Endodermal cell (in vitro differentiated cells): Measurements from ENCODE around the gene SNX3. TPM values are rescaled to one million over a fixed set of nuclear protein-coding genes. Genes with fewer than 3 reads are reported as not detected.
A peak's percentile ranks its signal among the peaks of the same experiment; 100 is the strongest.
"Not testable (repeated sequence)": the region's sequence is repeated elsewhere in the genome, so short reads cannot be mapped to it uniquely, and the experiment has no call there.

Experiments used
- DNase-seq: peaks from one replicate; pipeline ENCODE4 v3.0.0-alpha.2; 2017
- H3K27ac ChIP-seq: 2 replicates; pipeline ENCODE4 v1.5.1; 2013; ENCODE audit warnings: mild to moderate bottlenecking, low read depth, low read length, moderate library complexity
- H3K27me3 ChIP-seq: 2 replicates; pipeline ENCODE4 v1.6.1; 2013; ENCODE audit warnings: mild to moderate bottlenecking, low read length, moderate library complexity; ENCODE audit not compliant: insufficient read depth, control insufficient read depth, poor library complexity, severe bottlenecking
- H3K36me3 ChIP-seq: 2 replicates; pipeline ENCODE4 v1.7.0; 2013; ENCODE audit warnings: mild to moderate bottlenecking, low read length, moderate library complexity; ENCODE audit not compliant: control insufficient read depth, insufficient read depth
- H3K4me1 ChIP-seq: one replicate; pipeline ENCODE4 v1.7.0; 2013; ENCODE audit warnings: low read length; ENCODE audit not compliant: control insufficient read depth, insufficient read depth
- H3K4me3 ChIP-seq: 2 replicates; pipeline ENCODE4 v1.5.1; 2013; ENCODE audit warnings: mild to moderate bottlenecking, low read length, moderate library complexity
- H3K9ac ChIP-seq: 2 replicates; pipeline ENCODE4 v1.6.1; 2013; ENCODE audit warnings: mild to moderate bottlenecking, low read length, moderate library complexity; ENCODE audit not compliant: poor library complexity, severe bottlenecking; ENCODE audit errors: extremely low read depth
- H3K9me3 ChIP-seq: 2 replicates; pipeline ENCODE4 v1.6.1; 2013; ENCODE audit warnings: mild to moderate bottlenecking, low read length, moderate library complexity; ENCODE audit not compliant: control insufficient read depth
- H3K27ac Mint-ChIP-seq: 2 replicates; pipeline ENCODE4 v1.8.0; 2020; ENCODE audit warnings: mixed read lengths
- H3K27me3 Mint-ChIP-seq: 2 replicates; pipeline ENCODE4 v1.8.0; 2021; ENCODE audit warnings: mild to moderate bottlenecking, mixed read lengths; ENCODE audit not compliant: insufficient read depth
- H3K36me3 Mint-ChIP-seq: 2 replicates; pipeline ENCODE4 v1.8.0; 2020; ENCODE audit warnings: low read depth, mixed read lengths
- H3K4me1 Mint-ChIP-seq: 2 replicates; pipeline ENCODE4 v1.8.0; 2020; ENCODE audit warnings: mixed read lengths
- H3K4me3 Mint-ChIP-seq: 2 replicates; pipeline ENCODE4 v1.8.0; 2020; ENCODE audit warnings: mild to moderate bottlenecking, moderate library complexity, mixed read lengths
- H3K9me3 Mint-ChIP-seq: 2 replicates; pipeline ENCODE4 v1.8.0; 2020; ENCODE audit warnings: mild to moderate bottlenecking, mixed read lengths
- CTCF ChIP-seq: fragments of 200-600 bp; sonication (generic); conservative IDR thresholded peaks from 2 replicates; pipeline ENCODE4 v1.5.0; 2021; ENCODE audit warnings: antibody characterized with exemption, mild to moderate bottlenecking
- WGBS, 2 experiments: methylation state at CpG; one replicate each; pipeline versions ENCODE4 v1.1.5 to v1.1.7; 2013; ENCODE audit warnings: missing lambda C conversion rate in 2 of 2, mixed read lengths in 1 of 2; ENCODE audit not compliant: insufficient coverage in 1 of 2, insufficient read length in 1 of 2; 5-methylcytosine and 5-hydroxymethylcytosine counted together
- total RNA-seq, 2 donors: library from RNA; stranded (reverse); fragmentation: NEBNext Ultra II Directional in 1 of 2; extraction: Animal tissue kit (Norgen Biotek cat#: 25700) in 1 of 2; gene quantifications; 2 replicates in 1 of 2; 3 replicates in 1 of 2; pipeline ENCODE4 v1.2.1, GENCODE V29; 2021

SNX3 gene
- total RNA-seq, 2 donors from 2014 or later, result 79.2 TPM

- peak within 1 kb of the TSS; percentile 84 for H3K4me3 Mint-ChIP-seq
- Histone ChIP-seq H3K4me1 (no peaks in the 10 kb centered on the region), H3K27me3 (no peaks in the 10 kb centered on the region), H3K36me3 (no peaks in the 10 kb centered on the region), H3K27ac (peak within 1 kb of the TSS; percentile 76), H3K9ac (peak within 1 kb of the TSS; percentile 78), H3K4me3 (peak within 1 kb of the TSS; percentile 97), H3K9me3 (no peaks in the 10 kb centered on the region)
- H3K27ac Mint-ChIP-seq, result peak within 1 kb of the TSS; percentile 95
- no peak for TF ChIP-seq CTCF
- no peaks in the 10 kb centered on the region for H3K9me3 Mint-ChIP-seq
- no peaks in the 10 kb centered on the region for H3K36me3 Mint-ChIP-seq
- no peaks in the 10 kb centered on the region for H3K27me3 Mint-ChIP-seq
- DNase-seq, result peak; percentile 98
- peaks cover 5% of the 10 kb centered on the region for H3K4me1 Mint-ChIP-seq
- 0 to 1% methylated on average over 19 to 46 of the region's 46 CpGs for whole genome bisulfite sequencing, 2 experiments
Observed at GRCh38 chr6:108294727-108295625, 34.1 kb upstream of the SNX3 start, which contains the start of gene AFG1L. AFG1L (plus strand) TSS chr6:108295054; CDS start chr6:108295080, 26 bp downstream.

GRCh38 chr6:108294297-108294726 lies 33.5 kb upstream of the SNX3 start:
- Histone ChIP-seq H3K27me3 (no peaks in the 10 kb centered on the region), H3K9ac (peak overlapping the region; percentile 78), H3K9me3 (no peaks in the 10 kb centered on the region), H3K4me3 (peak overlapping the region; percentile 97), H3K27ac (no peak overlapping the region), H3K36me3 (no peaks in the 10 kb centered on the region), H3K4me1 (no peaks in the 10 kb centered on the region)
- H3K4me3 Mint-ChIP-seq, result peak overlapping the region; percentile 84
- H3K4me1 Mint-ChIP-seq, result peaks cover 5% of the 10 kb centered on the region
- peaks cover 1% of the 10 kb centered on the region for H3K27me3 Mint-ChIP-seq
- no peaks in the 10 kb centered on the region for H3K9me3 Mint-ChIP-seq
- H3K36me3 Mint-ChIP-seq, result no peaks in the 10 kb centered on the region
- WGBS, 2 experiments, result 47 to 48% methylated on average over 11 to 16 of the region's 16 CpGs
- no peak for DNase-seq
- peak overlapping the region; percentile 95 for H3K27ac Mint-ChIP-seq
- TF ChIP-seq CTCF, result no peak

- H3K27me3 ChIP-seq, result no peaks in the 10 kb centered on the region
- no peaks in the 10 kb centered on the region for H3K9me3 ChIP-seq
- H3K27me3 Mint-ChIP-seq, result peaks cover 1% of the 10 kb centered on the region
- H3K4me3 ChIP-seq, result peak overlapping the region; percentile 97
- peaks cover 5% of the 10 kb centered on the region for H3K4me1 Mint-ChIP-seq
- peak; percentile 48 for DNase-seq
- no peaks in the 10 kb centered on the region for H3K4me1 ChIP-seq
- peak overlapping the region; percentile 95 for H3K27ac Mint-ChIP-seq
- no peaks in the 10 kb centered on the region for H3K36me3 ChIP-seq
- H3K4me3 Mint-ChIP-seq, result peak overlapping the region; percentile 84
- no peaks in the 10 kb centered on the region for H3K36me3 Mint-ChIP-seq
- no peaks in the 10 kb centered on the region for H3K9me3 Mint-ChIP-seq
- 91 to 95% methylated on average over 13 to 19 of the region's 19 CpGs for WGBS, 2 experiments
- H3K27ac ChIP-seq, result no peak overlapping the region
- H3K9ac ChIP-seq, result peak overlapping the region; percentile 78
- no peak for TF ChIP-seq CTCF
Observed at GRCh38 chr6:108293527-108294296, 32.9 kb upstream of the SNX3 start.

- H3K27me3 Mint-ChIP-seq, H3K9me3 Mint-ChIP-seq, H3K27me3 ChIP-seq, H3K4me3 ChIP-seq, H3K4me1 Mint-ChIP-seq, DNase-seq, H3K36me3 Mint-ChIP-seq, H3K36me3 ChIP-seq, H3K4me3 Mint-ChIP-seq, H3K4me1 ChIP-seq, H3K9ac ChIP-seq, H3K9me3 ChIP-seq, H3K27ac ChIP-seq, H3K27ac Mint-ChIP-seq: not testable (repeated sequence)
- 98% methylated on average over 2 of the region's 3 CpGs; no CpG with 5 or more reads in 1 of the 2 experiments for WGBS, 2 experiments
Observed at GRCh38 chr6:108292561-108292960, 31.7 kb upstream of the SNX3 start.
